H9 (cell line): Measurements from ENCODE around the gene TOMM70. TPM values are rescaled to one million over a fixed set of nuclear protein-coding genes. Genes with fewer than 3 reads are reported as not detected.

Experiments used
- DNase-seq: peaks from one replicate; pipeline ENCODE4 v3.0.0-alpha.2; 2017
- H2AFZ ChIP-seq: one replicate; pipeline ENCODE4 v1.6.1; 2013; ENCODE audit warnings: mild to moderate bottlenecking, low read length, control low read depth, moderate library complexity
- H2AK5ac ChIP-seq: 2 replicates; pipeline ENCODE4 v1.6.1; 2013; ENCODE audit warnings: low read length, control low read depth, mixed read lengths; ENCODE audit not compliant: insufficient read length
- H2BK120ac ChIP-seq: one replicate; pipeline ENCODE4 v1.6.1; 2013; ENCODE audit warnings: low read depth, mild to moderate bottlenecking, low read length, control low read depth, inconsistent platforms; ENCODE audit not compliant: poor library complexity, severe bottlenecking
- H2BK12ac ChIP-seq: 2 replicates; pipeline ENCODE4 v1.6.1; 2013; ENCODE audit warnings: low read length, control low read depth, mixed read lengths, low read depth; ENCODE audit not compliant: insufficient read length
- H2BK15ac ChIP-seq: 2 replicates; pipeline ENCODE4 v1.6.1; 2013; ENCODE audit warnings: low read depth, low read length, control low read depth
- H2BK20ac ChIP-seq: one replicate; pipeline ENCODE4 v1.6.1; 2013; ENCODE audit warnings: low read depth, mild to moderate bottlenecking, low read length, control low read depth, inconsistent platforms; ENCODE audit not compliant: poor library complexity, severe bottlenecking
- H2BK5ac ChIP-seq: 2 replicates; pipeline ENCODE4 v1.6.1; 2013; ENCODE audit warnings: low read length, control low read depth, mixed read lengths; ENCODE audit not compliant: insufficient read length
- H3K14ac ChIP-seq: 2 replicates; pipeline ENCODE4 v1.6.1; 2013; ENCODE audit warnings: low read length, control low read depth; ENCODE audit not compliant: insufficient read depth
- H3K18ac ChIP-seq: 2 replicates; pipeline ENCODE4 v1.6.1; 2013; ENCODE audit warnings: low read depth, mild to moderate bottlenecking, mixed read lengths, low read length, control low read depth; ENCODE audit not compliant: insufficient read length
- H3K23ac ChIP-seq: 2 replicates; pipeline ENCODE4 v1.6.1; 2013; ENCODE audit warnings: low read length, control low read depth, mixed read lengths, low read depth; ENCODE audit not compliant: insufficient read length
- H3K23me2 ChIP-seq: 2 replicates; pipeline ENCODE4 v1.6.1; 2013; ENCODE audit warnings: low read depth, mild to moderate bottlenecking, mixed read lengths, low read length, control low read depth; ENCODE audit not compliant: insufficient read length, poor library complexity, severe bottlenecking
- H3K27ac ChIP-seq: 2 replicates; pipeline ENCODE4 v1.5.1; 2013; ENCODE audit warnings: low read length, control low read depth, mixed read lengths, low read depth; ENCODE audit not compliant: insufficient read length
- H3K27me3 ChIP-seq: 2 replicates; pipeline ENCODE4 v1.6.1; 2013; ENCODE audit warnings: low read length, control low read depth, inconsistent platforms; ENCODE audit not compliant: insufficient read depth
- H3K4ac ChIP-seq: 2 replicates; pipeline ENCODE4 v1.6.1; 2013; ENCODE audit warnings: low read depth, mild to moderate bottlenecking, control low read depth, inconsistent platforms, low read length, moderate library complexity
- H3K4me1 ChIP-seq: 2 replicates; pipeline ENCODE4 v1.6.1; 2013; ENCODE audit warnings: low read length, control low read depth, inconsistent platforms; ENCODE audit not compliant: insufficient read depth
- H3K4me2 ChIP-seq: 2 replicates; pipeline ENCODE4 v1.6.1; 2013; ENCODE audit warnings: low read length, control low read depth, mixed read lengths; ENCODE audit not compliant: insufficient read length, insufficient read depth
- H3K56ac ChIP-seq: 2 replicates; pipeline ENCODE4 v1.6.1; 2013; ENCODE audit warnings: low read depth, mild to moderate bottlenecking, mixed read lengths, low read length, control low read depth; ENCODE audit not compliant: insufficient read length
- H3K79me1 ChIP-seq: 2 replicates; pipeline ENCODE4 v1.6.1; 2013; ENCODE audit warnings: low read depth, mild to moderate bottlenecking, moderate library complexity, low read length, control low read depth, inconsistent platforms; ENCODE audit not compliant: insufficient read depth, poor library complexity, severe bottlenecking
- H3K79me2 ChIP-seq: 2 replicates; pipeline ENCODE4 v1.6.1; 2013; ENCODE audit warnings: low read length, control low read depth, inconsistent platforms; ENCODE audit not compliant: insufficient read depth
- H3K9ac ChIP-seq: 2 replicates; pipeline ENCODE4 v1.6.1; 2013; ENCODE audit warnings: low read length, control low read depth, mixed read lengths; ENCODE audit not compliant: insufficient read length; ENCODE audit errors: extremely low read depth
- H3K9me3 ChIP-seq: one replicate; pipeline ENCODE4 v1.6.1; 2013; ENCODE audit warnings: low read depth, low read length, inconsistent platforms; ENCODE audit not compliant: control insufficient read depth
- H3T11ph ChIP-seq: one replicate; pipeline ENCODE4 v1.6.1; 2013; ENCODE audit warnings: mild to moderate bottlenecking, low read length, control low read depth, inconsistent platforms
- H4K20me1 ChIP-seq: one replicate; pipeline ENCODE4 v1.6.1; 2013; ENCODE audit not compliant: control insufficient read depth, insufficient read length, insufficient read depth
- H4K5ac ChIP-seq: 2 replicates; pipeline ENCODE4 v1.6.1; 2013; ENCODE audit warnings: low read depth, mild to moderate bottlenecking, mixed read lengths, low read length, control low read depth; ENCODE audit not compliant: insufficient read length
- H4K8ac ChIP-seq: replicated peaks from 2 replicates; pipeline ENCODE4 v1.6.1; 2013; ENCODE audit warnings: low read length, control low read depth, mixed read lengths, low read depth; ENCODE audit not compliant: insufficient read length
- H4K91ac ChIP-seq: 2 replicates; pipeline ENCODE4 v1.6.1; 2013; ENCODE audit warnings: low read depth, mild to moderate bottlenecking, moderate library complexity, mixed read lengths, low read length, control low read depth; ENCODE audit not compliant: insufficient read length
- H3K27ac Mint-ChIP-seq, 3 experiments: 2 replicates in 2 of 3; 3 replicates in 1 of 3; pipeline ENCODE4 v1.8.0; 2020 to 2021; ENCODE audit warnings: mixed read lengths in 3 of 3, mild to moderate bottlenecking in 1 of 3, moderate library complexity in 1 of 3
- H3K27me3 Mint-ChIP-seq: 2 replicates; pipeline ENCODE4 v1.8.0; 2021; ENCODE audit warnings: low read depth, mild to moderate bottlenecking, moderate library complexity, mixed read lengths
- H3K36me3 Mint-ChIP-seq, 3 experiments: 2 replicates in 2 of 3; 3 replicates in 1 of 3; pipeline ENCODE4 v1.8.0; 2020 to 2021; ENCODE audit warnings: low read depth in 3 of 3, mixed read lengths in 3 of 3; ENCODE audit not compliant: insufficient read depth in 1 of 3
- H3K4me1 Mint-ChIP-seq, 2 experiments: 2 replicates each; pipeline ENCODE4 v1.8.0; 2020; ENCODE audit warnings: mixed read lengths in 2 of 2
- H3K4me3 Mint-ChIP-seq, 2 experiments: 2 replicates in 1 of 2; 3 replicates in 1 of 2; pipeline ENCODE4 v1.8.0; 2020 to 2021; ENCODE audit warnings: mild to moderate bottlenecking in 2 of 2, mixed read lengths in 2 of 2, moderate library complexity in 1 of 2
- H3K9me3 Mint-ChIP-seq, 2 experiments: 2 replicates in 1 of 2; 3 replicates in 1 of 2; pipeline ENCODE4 v1.8.0; 2020; ENCODE audit warnings: mild to moderate bottlenecking in 2 of 2, mixed read lengths in 2 of 2, moderate library complexity in 1 of 2
- WGBS: extraction: QIAGEN DNeasy Blood & Tissue Kit; methylation state at CpG from one replicate; pipeline ENCODE4 v1.1.7; 2013; ENCODE audit warnings: missing lambda C conversion rate, low lambda C conversion rate, mixed read lengths; ENCODE audit not compliant: insufficient read length; ENCODE audit errors: extremely low coverage; 5-methylcytosine and 5-hydroxymethylcytosine counted together
- total RNA-seq: library from RNA; stranded (reverse); gene quantifications from 2 replicates; pipeline ENCODE4 v1.2.1, GENCODE V29; 2021
- TF ChIP-seq, protein P1 (sequence below): fragments of 200-600 bp; sonication (generic); conservative IDR thresholded peaks from 3 replicates; pipeline ENCODE4 v1.8.0; 2021; ENCODE audit warnings: antibody characterized with exemption, mild to moderate bottlenecking

TOMM70 gene
- total RNA-seq, 1 experiment from 2014 or later = 53.0 TPM

DNA sequence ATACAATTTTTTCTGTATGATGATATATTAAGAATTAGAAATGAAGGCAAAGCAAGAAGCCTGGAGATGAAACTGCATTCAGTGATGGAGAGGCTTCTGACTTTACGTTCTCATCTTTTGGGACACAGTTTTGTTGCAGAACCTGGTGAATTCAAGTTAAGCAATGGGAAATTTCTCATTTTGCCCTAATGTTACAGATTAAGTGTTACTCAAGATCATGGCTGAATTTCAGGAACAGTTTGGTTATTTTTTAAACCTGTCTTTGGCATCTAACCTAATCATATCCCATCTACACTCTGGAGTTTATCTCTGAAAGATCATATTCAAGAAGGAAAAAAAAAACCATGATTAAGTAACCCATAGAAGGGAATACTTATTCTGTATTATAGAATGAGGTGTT, 60.4 kb downstream of the TOMM70 start:
- no peaks in the 10 kb centered on the region for H3K79me1 ChIP-seq
- H2BK120ac ChIP-seq = no peak overlapping the region
- no peak overlapping the region for H3K9ac ChIP-seq
- no peaks in the 10 kb centered on the region for H4K20me1 ChIP-seq
- DNase-seq = no peak
- no peak overlapping the region for H3K4ac ChIP-seq
- no peak overlapping the region for H2BK12ac ChIP-seq
- Mint-ChIP-seq H3K27ac (no peak overlapping the region), H3K4me1 (peaks cover 7 to 11% of the 10 kb centered on the region in 2 experiments; a peak in 3 of 4 replicates), H3K4me3 (no peak overlapping the region), H3K27me3 (peaks cover under 1% of the 10 kb centered on the region; the same call in 1 of the 2 replicates), H3K9me3 (no peaks in the 10 kb centered on the region), H3K36me3 (peaks cover 3 to 26% (median 19%) of the 10 kb centered on the region in 3 experiments; a peak in 6 of 7 replicates)
- no peak overlapping the region for H2BK15ac ChIP-seq
- TF ChIP-seq, protein P1, sequence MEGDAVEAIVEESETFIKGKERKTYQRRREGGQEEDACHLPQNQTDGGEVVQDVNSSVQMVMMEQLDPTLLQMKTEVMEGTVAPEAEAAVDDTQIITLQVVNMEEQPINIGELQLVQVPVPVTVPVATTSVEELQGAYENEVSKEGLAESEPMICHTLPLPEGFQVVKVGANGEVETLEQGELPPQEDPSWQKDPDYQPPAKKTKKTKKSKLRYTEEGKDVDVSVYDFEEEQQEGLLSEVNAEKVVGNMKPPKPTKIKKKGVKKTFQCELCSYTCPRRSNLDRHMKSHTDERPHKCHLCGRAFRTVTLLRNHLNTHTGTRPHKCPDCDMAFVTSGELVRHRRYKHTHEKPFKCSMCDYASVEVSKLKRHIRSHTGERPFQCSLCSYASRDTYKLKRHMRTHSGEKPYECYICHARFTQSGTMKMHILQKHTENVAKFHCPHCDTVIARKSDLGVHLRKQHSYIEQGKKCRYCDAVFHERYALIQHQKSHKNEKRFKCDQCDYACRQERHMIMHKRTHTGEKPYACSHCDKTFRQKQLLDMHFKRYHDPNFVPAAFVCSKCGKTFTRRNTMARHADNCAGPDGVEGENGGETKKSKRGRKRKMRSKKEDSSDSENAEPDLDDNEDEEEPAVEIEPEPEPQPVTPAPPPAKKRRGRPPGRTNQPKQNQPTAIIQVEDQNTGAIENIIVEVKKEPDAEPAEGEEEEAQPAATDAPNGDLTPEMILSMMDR = no peak
- H3K23me2 ChIP-seq = no peaks in the 10 kb centered on the region
- H3K23ac ChIP-seq = no peak overlapping the region
- H2AK5ac ChIP-seq = no peak overlapping the region
- H3K56ac ChIP-seq = no peak overlapping the region
- no peak overlapping the region for H4K5ac ChIP-seq
- H3K4me1 ChIP-seq = no peaks in the 10 kb centered on the region
- no peaks in the 10 kb centered on the region for H3K27me3 ChIP-seq
- no peak overlapping the region for H3K4me2 ChIP-seq
- H2AFZ ChIP-seq = no peak overlapping the region
- H2BK20ac ChIP-seq = no peak overlapping the region
- no peak overlapping the region for H3K18ac ChIP-seq
- no peak overlapping the region for H3K27ac ChIP-seq
- no peak overlapping the region for H3K14ac ChIP-seq
- no peak overlapping the region for H3T11ph ChIP-seq
- H2BK5ac ChIP-seq = no peak overlapping the region
- no peak overlapping the region for H4K91ac ChIP-seq
- no peaks in the 10 kb centered on the region for H3K79me2 ChIP-seq
- H3K9me3 ChIP-seq = no peaks in the 10 kb centered on the region
- WGBS = no CpG with 5 or more reads among the region's 1 CpG
- H4K8ac ChIP-seq = no peak overlapping the region
